Bronchial epithelial cell (primary cell): Measurements from ENCODE around the gene ALKBH3. TPM values are rescaled to one million over a fixed set of nuclear protein-coding genes. Genes with fewer than 3 reads are reported as not detected.

Experiments used
- DNase-seq: peaks from one replicate; pipeline ENCODE4 v3.0.0-alpha.2; 2010; ENCODE audit warnings: low read depth
- FAIRE-seq: peaks from 2 replicates; lab custom pipeline; 2011; peaks lifted over from hg19 to GRCh38; lab: Jason Lieb, UNC
- H3K27me3 ChIP-seq: 2 replicates; pipeline ENCODE4 v1.5.1; 2011; ENCODE audit warnings: low read length; ENCODE audit not compliant: control insufficient read depth, insufficient read depth
- H3K36me3 ChIP-seq: 2 replicates; pipeline ENCODE4 v1.5.1; 2011; ENCODE audit warnings: low read length; ENCODE audit not compliant: control insufficient read depth, insufficient read depth
- H3K4me3 ChIP-seq: 2 replicates; pipeline ENCODE4 v1.5.1; 2011; ENCODE audit warnings: mild to moderate bottlenecking, low read depth, low read length, control low read depth
- CTCF ChIP-seq: IDR thresholded peaks from 2 replicates; pipeline ENCODE4 v1.5.1; 2011; ENCODE audit warnings: mild to moderate bottlenecking, moderate library complexity, low read length, control low read depth, inconsistent platforms; ENCODE audit not compliant: insufficient read depth, severe bottlenecking
- total RNA-seq: library from RNA; depleted of rRNA; stranded (reverse); fragments of >200 nt; gene quantifications from 2 replicates; pipeline ENCODE4 v1.2.1, GENCODE V29; 2014

ALKBH3 gene
- total RNA-seq, 1 donor from 2014 or later = 67.7 TPM

GRCh38 chr11:43968719-43969118 lies 88.1 kb downstream of the ALKBH3 start:
- no peak overlapping the region for H3K4me3 ChIP-seq
- no peaks in the 10 kb centered on the region for H3K27me3 ChIP-seq
- no peak for DNase-seq
- no peak for TF ChIP-seq CTCF
- no peaks in the 10 kb centered on the region for H3K36me3 ChIP-seq
- FAIRE-seq = no peak

GRCh38 chr11:43969543-43969942 lies 88.9 kb downstream of the ALKBH3 start:
- TF ChIP-seq CTCF = no peak
- no peak overlapping the region for H3K4me3 ChIP-seq
- no peak for DNase-seq
- FAIRE-seq = no peak
- H3K27me3 ChIP-seq = no peaks in the 10 kb centered on the region
- H3K36me3 ChIP-seq = no peaks in the 10 kb centered on the region

Other genes starting within 250 kb of the ALKBH3 start
- gene HSD17B12, start 200.1 kb upstream of the ALKBH3 start, total RNA-seq = 97.3 and 103 TPM in 2 replicates
- gene C11orf96, start 61.8 kb downstream of the ALKBH3 start, total RNA-seq = 0.26 TPM in 2 replicates
- not detected in 2 replicates for gene ACCSL, start 167.2 kb downstream of the ALKBH3 start, total RNA-seq
- 3.6 and 7.9 TPM in 2 replicates for gene ACCS, start 185.4 kb downstream of the ALKBH3 start, total RNA-seq
- 95.6 and 106 TPM in 2 replicates for gene EXT2, start 214.8 kb downstream of the ALKBH3 start, total RNA-seq